Astrocyte (in vitro differentiated cells and primary cell): Measurements from ENCODE around the gene NKIRAS1.

ENCODE experiments used
- EZH2 ChIP-seq: IDR thresholded peaks from 2 replicates; pipeline ENCODE4 v1.6.1; 2012; ENCODE audit warnings: mild to moderate bottlenecking, low read length, inconsistent platforms; ENCODE audit not compliant: insufficient read depth
- TF ChIP-seq, protein P1 (sequence below): IDR thresholded peaks from 2 replicates; pipeline ENCODE4 v1.5.1; 2011; ENCODE audit warnings: low read depth, mild to moderate bottlenecking, inconsistent platforms, low read length, moderate library complexity; ENCODE audit not compliant: insufficient read depth

DNA sequence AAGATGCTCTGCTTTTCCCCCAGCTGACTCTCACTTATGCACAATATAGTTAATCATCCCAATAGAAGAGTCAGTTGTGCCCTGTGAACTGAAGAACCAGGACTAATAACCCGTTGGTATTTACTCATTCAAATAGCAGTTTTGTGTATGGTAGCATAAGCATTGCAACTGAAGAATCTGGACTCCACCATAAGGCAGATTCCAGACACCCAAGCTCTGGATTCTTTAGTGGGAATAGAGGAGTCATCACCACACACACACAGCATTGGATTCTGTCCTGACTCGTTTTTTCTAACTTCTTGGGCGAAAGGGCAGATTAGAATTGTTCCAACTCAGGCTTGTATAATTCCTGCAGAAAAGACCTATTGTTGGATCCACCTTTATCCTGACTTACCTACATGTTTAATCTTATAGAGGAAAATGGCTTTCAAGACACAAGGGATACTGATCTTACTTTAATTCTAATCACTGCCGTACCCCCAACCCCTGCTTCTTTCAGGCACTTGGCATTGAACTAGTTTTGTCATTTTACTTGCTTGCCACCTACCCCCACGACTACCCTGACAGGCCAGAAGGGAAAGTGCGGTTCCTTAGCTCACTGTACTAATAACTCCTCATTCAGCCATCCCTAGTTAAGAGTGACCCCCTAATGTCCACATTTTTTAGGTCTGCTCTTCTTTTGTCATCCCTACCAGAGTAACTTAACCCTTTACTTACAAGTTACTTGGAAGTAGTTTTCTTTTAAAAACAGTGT is 42.3 kb downstream of the NKIRAS1 start:
- TF ChIP-seq, protein P1, sequence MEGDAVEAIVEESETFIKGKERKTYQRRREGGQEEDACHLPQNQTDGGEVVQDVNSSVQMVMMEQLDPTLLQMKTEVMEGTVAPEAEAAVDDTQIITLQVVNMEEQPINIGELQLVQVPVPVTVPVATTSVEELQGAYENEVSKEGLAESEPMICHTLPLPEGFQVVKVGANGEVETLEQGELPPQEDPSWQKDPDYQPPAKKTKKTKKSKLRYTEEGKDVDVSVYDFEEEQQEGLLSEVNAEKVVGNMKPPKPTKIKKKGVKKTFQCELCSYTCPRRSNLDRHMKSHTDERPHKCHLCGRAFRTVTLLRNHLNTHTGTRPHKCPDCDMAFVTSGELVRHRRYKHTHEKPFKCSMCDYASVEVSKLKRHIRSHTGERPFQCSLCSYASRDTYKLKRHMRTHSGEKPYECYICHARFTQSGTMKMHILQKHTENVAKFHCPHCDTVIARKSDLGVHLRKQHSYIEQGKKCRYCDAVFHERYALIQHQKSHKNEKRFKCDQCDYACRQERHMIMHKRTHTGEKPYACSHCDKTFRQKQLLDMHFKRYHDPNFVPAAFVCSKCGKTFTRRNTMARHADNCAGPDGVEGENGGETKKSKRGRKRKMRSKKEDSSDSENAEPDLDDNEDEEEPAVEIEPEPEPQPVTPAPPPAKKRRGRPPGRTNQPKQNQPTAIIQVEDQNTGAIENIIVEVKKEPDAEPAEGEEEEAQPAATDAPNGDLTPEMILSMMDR, result no peak
- TF ChIP-seq EZH2, result no peak
